Measurements from ENCODE around the gene SHROOM3.

DNA sequence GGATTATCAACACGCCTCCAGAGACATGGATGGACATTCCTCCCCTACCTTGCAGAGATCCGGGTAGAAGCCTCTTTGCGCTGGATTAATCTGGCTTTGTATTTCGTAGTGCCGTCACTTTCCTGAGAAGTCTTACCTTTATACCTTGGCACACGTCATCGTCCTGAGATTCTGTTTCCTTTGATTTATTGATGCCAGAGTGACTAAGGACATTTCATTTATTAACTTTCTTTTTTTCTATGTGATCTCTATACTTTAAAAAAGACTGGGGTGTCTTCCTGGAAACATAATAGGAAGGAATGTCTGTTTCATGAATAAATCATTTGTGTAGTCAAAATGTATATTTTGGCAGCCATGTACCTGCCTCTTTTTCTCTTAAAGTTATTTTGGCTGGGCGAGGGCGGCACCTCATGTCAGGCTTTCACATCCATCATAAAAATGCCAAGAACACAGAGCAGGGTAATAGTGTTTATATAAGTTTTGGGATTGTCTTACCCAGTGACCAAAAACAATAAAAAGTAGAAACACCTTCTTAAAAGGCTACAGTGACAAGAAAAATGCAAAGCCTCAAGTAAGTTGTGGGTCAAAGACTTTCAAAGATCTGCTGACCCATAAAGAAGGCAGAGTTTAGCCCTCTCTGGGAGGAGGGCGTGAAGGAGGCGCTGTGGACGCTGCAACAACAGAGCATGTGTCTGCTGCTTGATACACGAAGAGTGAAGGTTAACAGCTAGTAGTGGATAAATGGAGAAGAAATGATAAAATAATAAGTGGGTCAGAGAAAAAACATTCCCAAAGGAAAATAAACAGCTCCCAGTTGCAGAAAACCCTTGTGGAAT is 124.4 kb downstream of the SHROOM3 start:
- TF ChIP-seq CTCF (IDR thresholded peaks at IDR 0.05 in 8 of 11, conservative IDR thresholded peaks at IDR 0.05 in 3 of 11) = no peak
- no peak for TF ChIP-seq POLR2AphosphoS5 (IDR thresholded peaks at IDR 0.05)
